Measurements from ENCODE around the gene FAM32A.

The FAM32A gene

GRCh38 chr19:16185123-16185767 is at the start of gene FAM32A:
Gene FAM32A (plus strand): TSS chr19:16185410. CDS start chr19:16185443, 33 bp downstream.
- TF ChIP-seq ZNF274 (IDR thresholded peaks at IDR 0.05; ENCODE audit: low read depth, low read length), result no peak
- peak within 1 kb of the TSS; percentile 87 for H3K4me3 ChIP-seq (ENCODE audit: low read length)

DNA sequence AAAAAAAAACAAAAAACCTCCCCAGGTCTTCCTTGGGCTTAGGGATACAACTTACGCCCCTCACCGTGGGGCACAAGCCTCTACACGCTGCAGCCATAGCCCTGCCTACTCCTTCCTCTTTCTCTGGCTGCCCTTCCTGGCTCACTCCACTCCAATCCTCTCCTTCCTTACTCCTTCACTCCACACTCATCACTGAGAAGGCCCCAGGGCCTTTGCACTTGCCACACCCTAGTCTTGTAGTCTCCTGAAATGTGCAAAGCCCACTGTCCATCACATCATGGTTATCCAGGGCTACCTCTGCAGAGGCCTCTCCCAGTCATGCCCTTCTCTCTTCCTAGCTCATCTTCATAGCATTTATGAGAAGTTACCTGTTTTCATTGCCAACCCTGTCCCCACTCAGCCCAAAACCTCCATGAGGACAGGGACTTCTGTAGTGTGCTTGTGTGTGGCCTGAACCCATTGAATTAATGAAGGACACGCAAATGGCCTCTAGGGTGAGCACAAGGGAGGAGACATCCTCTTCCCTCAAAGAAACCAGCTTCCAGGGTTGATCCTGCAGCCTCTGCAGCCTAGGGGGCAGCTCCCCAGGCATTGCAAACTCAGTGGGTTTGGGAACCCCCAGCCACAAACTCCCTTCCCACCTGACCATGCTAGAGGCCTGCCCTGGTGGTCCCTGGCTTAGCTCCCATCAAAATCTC is 49.6 kb upstream of the FAM32A start:
- no peak for TF ChIP-seq ZNF274 (IDR thresholded peaks at IDR 0.05; ENCODE audit: low read depth, low read length)
- H3K4me3 ChIP-seq (ENCODE audit: low read length), result no peak overlapping the region

DNA sequence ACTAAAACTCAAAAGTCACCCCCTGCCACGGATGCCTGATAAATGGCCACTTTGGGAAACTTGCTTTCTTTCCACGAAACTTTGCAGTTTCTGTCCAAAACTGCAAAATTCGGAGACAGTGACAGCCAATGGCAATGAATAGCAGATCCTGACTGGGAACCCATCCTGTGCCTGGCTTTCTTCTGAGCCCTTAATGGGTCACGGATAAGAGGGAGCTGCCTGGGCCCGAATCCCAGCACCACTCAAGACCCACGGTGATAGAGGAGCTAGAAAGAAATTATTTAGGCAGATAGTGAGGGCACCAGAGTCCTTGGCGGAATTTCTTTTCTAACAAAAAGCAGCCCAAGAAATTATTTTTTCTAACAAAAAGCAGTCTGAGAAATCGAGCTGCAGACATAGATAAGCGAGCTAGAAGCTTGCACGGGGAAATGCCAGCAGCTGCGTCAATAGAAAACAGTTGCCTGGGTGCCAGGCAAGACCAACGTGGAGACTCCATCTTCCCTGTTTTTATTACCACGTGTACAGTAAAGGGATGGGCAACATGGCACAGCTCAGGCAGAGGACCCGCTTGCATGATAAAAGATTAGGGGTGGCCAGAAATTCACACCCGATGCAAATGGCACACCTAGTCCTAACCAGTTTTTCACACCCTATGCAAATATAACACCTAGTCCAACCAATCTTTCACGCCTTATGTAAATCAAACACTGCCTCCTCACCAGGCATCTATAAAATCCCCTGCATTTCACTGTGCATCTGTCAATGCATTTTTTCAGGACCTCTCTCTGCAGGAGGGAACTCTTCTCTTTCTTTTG is 48.8 kb upstream of the FAM32A start:
- no peak for TF ChIP-seq ZNF274 (IDR thresholded peaks at IDR 0.05; ENCODE audit: low read depth, low read length)

GRCh38 chr19:16139752-16140151 is 45.5 kb upstream of the FAM32A start:
- no peak overlapping the region for H3K4me3 ChIP-seq (ENCODE audit: low read length)
- no peak for TF ChIP-seq ZNF274 (IDR thresholded peaks at IDR 0.05; ENCODE audit: low read depth, low read length)

More for the DNA sequence above, 48.8 kb upstream of the FAM32A start:
- no peak overlapping the region for H3K4me3 ChIP-seq (ENCODE audit: low read length)

GRCh38 chr19:16141043-16141442 is 44.2 kb upstream of the FAM32A start:
- no peak for TF ChIP-seq ZNF274 (IDR thresholded peaks at IDR 0.05; ENCODE audit: low read depth, low read length)
- no peak overlapping the region for H3K4me3 ChIP-seq (ENCODE audit: low read length)

GRCh38 chr19:16142032-16142580 is 43.1 kb upstream of the FAM32A start:
- H3K4me3 ChIP-seq (ENCODE audit: low read length), result no peak overlapping the region

DNA sequence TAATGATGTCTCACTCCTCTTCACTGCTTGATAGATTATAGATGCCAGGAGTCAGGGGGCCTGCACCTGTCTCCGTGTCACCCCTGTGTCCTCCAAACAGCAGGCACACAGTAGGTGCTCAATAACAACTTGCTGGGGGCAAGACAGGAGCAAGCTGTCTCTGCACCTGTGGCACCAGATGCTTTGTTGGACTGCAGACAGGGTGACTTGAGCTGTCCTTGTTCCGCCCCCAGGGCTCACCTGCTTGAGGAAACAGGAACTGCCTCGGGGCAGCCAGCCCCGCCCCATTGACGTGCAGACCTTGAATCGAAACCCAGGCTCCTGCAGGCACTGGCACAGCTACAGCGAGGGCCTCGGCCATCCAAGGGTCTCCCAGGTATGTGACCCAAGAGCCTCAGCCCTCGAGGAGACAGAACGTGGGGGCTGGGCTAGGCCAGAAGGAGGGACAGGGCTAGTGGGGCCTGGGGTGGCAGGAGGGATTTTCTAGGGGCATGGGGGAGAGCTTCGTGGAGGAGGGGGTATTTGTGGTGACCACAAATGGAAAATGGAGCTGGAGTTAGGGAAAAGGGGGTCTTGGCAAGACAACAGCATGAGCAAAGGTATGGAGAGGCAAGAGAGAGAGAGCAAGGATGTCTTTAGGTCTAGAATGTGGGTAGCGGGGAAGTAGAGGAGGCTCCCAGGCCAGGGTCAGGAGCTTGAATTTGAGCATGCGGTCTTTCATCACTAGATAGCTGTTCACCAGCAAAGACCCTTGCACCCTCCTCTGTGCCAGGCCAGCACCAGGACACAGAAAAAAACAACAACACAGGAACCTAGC is 41.6 kb upstream of the FAM32A start, which contains the start of gene HSH2D:
Gene HSH2D (plus strand): TSS at position 287 of the 817 bp plus-strand sequence. CDS start 5,066 bp downstream, outside the sequence.
- no peak for TF ChIP-seq ZNF274 (IDR thresholded peaks at IDR 0.05; ENCODE audit: low read depth, low read length)
- H3K4me3 ChIP-seq (ENCODE audit: low read length), result peak within 1 kb of the TSS; percentile 85

More at GRCh38 chr19:16142032-16142580, 43.1 kb upstream of the FAM32A start:
- no peak for TF ChIP-seq ZNF274 (IDR thresholded peaks at IDR 0.05; ENCODE audit: low read depth, low read length)

DNA sequence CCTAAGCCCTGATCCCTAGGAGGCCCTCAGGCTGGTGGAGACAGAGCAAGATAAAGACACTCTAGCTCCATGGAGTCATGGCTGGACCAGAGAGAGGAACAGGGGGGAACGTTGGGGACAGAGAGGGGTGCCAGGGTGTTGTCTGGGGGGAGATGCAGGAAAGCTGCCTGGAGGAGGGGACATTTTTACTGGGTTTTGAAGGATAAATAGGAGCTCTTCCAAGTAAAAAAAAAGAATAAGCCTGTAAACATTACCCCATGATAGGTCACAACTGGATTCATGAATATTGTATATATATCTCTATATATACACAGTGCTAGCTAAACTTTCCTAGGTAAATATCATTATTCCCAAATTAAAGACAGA is 41.0 kb upstream of the FAM32A start:
- peak overlapping the region; percentile 85 for H3K4me3 ChIP-seq (ENCODE audit: low read length)
- no peak for TF ChIP-seq ZNF274 (IDR thresholded peaks at IDR 0.05; ENCODE audit: low read depth, low read length)

DNA sequence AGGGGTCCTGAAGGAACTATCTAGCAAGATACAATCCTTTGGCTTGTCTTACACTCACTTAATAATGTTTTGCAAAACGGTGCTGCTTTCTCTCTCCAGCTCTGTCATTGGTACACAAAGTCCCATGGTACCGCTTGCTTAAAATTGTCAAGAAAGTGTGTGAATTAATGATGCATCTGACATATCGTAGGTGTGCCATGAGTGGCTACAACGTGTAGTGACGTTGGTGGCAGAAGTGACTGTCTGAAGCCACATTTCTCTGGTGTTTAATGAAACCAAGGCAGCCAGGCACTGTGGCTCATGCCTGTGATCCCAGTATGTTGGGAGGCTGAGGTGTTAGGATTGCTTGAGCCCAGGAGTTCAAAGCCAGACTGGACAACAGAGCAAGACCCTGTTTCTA is 39.1 kb upstream of the FAM32A start:
- H3K4me3 ChIP-seq (ENCODE audit: low read length), result peak overlapping the region; percentile 85; the same call in 1 of the 2 replicates
- no peak for TF ChIP-seq ZNF274 (IDR thresholded peaks at IDR 0.05; ENCODE audit: low read depth, low read length)

- no peak overlapping the region; the same call in 1 of the 2 replicates for H3K4me3 ChIP-seq (ENCODE audit: low read length)
- no peak for TF ChIP-seq ZNF274 (IDR thresholded peaks at IDR 0.05; ENCODE audit: low read depth, low read length)
Measured at GRCh38 chr19:16148443-16149229, 36.6 kb upstream of the FAM32A start.

GRCh38 chr19:16153582-16154336 is 31.5 kb upstream of the FAM32A start:
- TF ChIP-seq ZNF274 (IDR thresholded peaks at IDR 0.05; ENCODE audit: low read depth, low read length), result no peak

GRCh38 chr19:16154557-16154956 is 30.7 kb upstream of the FAM32A start:
- no peak overlapping the region for H3K4me3 ChIP-seq (ENCODE audit: low read length)
- TF ChIP-seq ZNF274 (IDR thresholded peaks at IDR 0.05; ENCODE audit: low read depth, low read length), result no peak

More at GRCh38 chr19:16153582-16154336, 31.5 kb upstream of the FAM32A start:
- H3K4me3 ChIP-seq (ENCODE audit: low read length), result no peak overlapping the region
